Neural cell (in vitro differentiated cells): ENCODE data around the gene S100A13. TPM values are rescaled to one million over a fixed set of nuclear protein-coding genes. Genes with fewer than 3 reads are reported as not detected.

Experiments
- H2AFZ ChIP-seq: fragments of 200-600, 300-800 bp; sonication (generic), shearing (Covaris generic); 2 replicates; pipeline ENCODE4 v1.6.0; 2014; ENCODE audit warnings: low read depth, mild to moderate bottlenecking, antibody characterized with exemption, low read length, moderate library complexity
- H3F3A ChIP-seq: fragments of 200-600 bp; shearing (Covaris generic); 2 replicates; pipeline ENCODE4 v1.6.1; 2016; ENCODE audit warnings: mild to moderate bottlenecking, moderate library complexity, mixed read lengths, antibody characterized with exemption, low read length; ENCODE audit not compliant: insufficient read depth, poor library complexity, severe bottlenecking
- H3K27ac ChIP-seq: fragments of 200-600, 300-800 bp; sonication (generic), shearing (Covaris generic); 2 replicates; pipeline ENCODE4 v1.5.1; 2014; ENCODE audit warnings: mild to moderate bottlenecking, low read length, moderate library complexity
- H3K27me3 ChIP-seq: fragments of 300-800, 200-600 bp; sonication (generic), shearing (Covaris generic); 2 replicates; pipeline ENCODE4 v1.6.0; 2014; ENCODE audit warnings: mild to moderate bottlenecking, low read depth, low read length, moderate library complexity; ENCODE audit not compliant: insufficient read depth
- H3K36me3 ChIP-seq: fragments of 300-800, 200-600 bp; sonication (generic), shearing (Covaris generic); 2 replicates; pipeline ENCODE4 v1.5.1; 2014; ENCODE audit warnings: mild to moderate bottlenecking, antibody characterized with exemption, low read length, moderate library complexity; ENCODE audit not compliant: insufficient read depth
- H3K4me2 ChIP-seq: fragments of 300-800, 200-600 bp; sonication (generic), shearing (Covaris generic); 2 replicates; pipeline ENCODE4 v1.6.0; 2014; ENCODE audit warnings: mild to moderate bottlenecking, low read length
- H3K4me3 ChIP-seq: fragments of 300-800, 200-600 bp; sonication (generic), shearing (Covaris generic); 2 replicates; pipeline ENCODE4 v1.5.1; 2014; ENCODE audit warnings: mild to moderate bottlenecking, low read length, moderate library complexity
- H3K79me2 ChIP-seq: fragments of 200-600 bp; shearing (Covaris generic); replicated peaks from 2 replicates; pipeline ENCODE4 v1.6.0; 2014; ENCODE audit warnings: mild to moderate bottlenecking, low read length, moderate library complexity; ENCODE audit not compliant: insufficient read depth
- H3K9ac ChIP-seq: fragments of 300-800, 200-600 bp; sonication (generic), shearing (Covaris generic); 2 replicates; pipeline ENCODE4 v1.6.1; 2016; ENCODE audit warnings: mild to moderate bottlenecking, low read length, mixed read lengths
- H3K9me2 ChIP-seq: fragments of 200-600 bp; shearing (Covaris generic); 2 replicates; pipeline ENCODE4 v1.6.1; 2016; ENCODE audit warnings: mild to moderate bottlenecking, low read length, mixed read lengths; ENCODE audit not compliant: insufficient read depth
- H3K9me3 ChIP-seq: fragments of 200-600, 300-800 bp; sonication (generic), shearing (Covaris generic); 2 replicates; pipeline ENCODE4 v1.6.1; 2016; ENCODE audit warnings: mild to moderate bottlenecking, mixed run types, low read length, moderate library complexity, mixed read lengths
- H4K20me1 ChIP-seq: fragments of 200-600 bp; shearing (Covaris generic); 2 replicates; pipeline ENCODE4 v1.6.1; 2016; ENCODE audit warnings: mild to moderate bottlenecking, mixed run types; ENCODE audit not compliant: insufficient read depth
- EP300 ChIP-seq: fragments of 450-650 bp; conservative IDR thresholded peaks from 2 replicates; pipeline ENCODE4 v1.6.1; 2014; ENCODE audit warnings: antibody characterized with exemption, mild to moderate bottlenecking, moderate library complexity; ENCODE audit not compliant: poor library complexity, severe bottlenecking
- EZH2 ChIP-seq: fragments of 200-600, 300-800 bp; shearing (Covaris generic), sonication (generic); IDR thresholded peaks from 2 replicates; pipeline ENCODE4 v1.6.1; 2014; ENCODE audit warnings: antibody characterized with exemption, low read length, borderline replicate concordance, mild to moderate bottlenecking; ENCODE audit not compliant: insufficient read depth, poor library complexity, severe bottlenecking
- MXI1 ChIP-seq: fragments of 450-650 bp; conservative IDR thresholded peaks from 2 replicates; pipeline ENCODE4 v1.6.1; 2014; ENCODE audit warnings: antibody characterized with exemption, mild to moderate bottlenecking; ENCODE audit not compliant: poor library complexity, severe bottlenecking
- POLR2AphosphoS5 ChIP-seq: IDR thresholded peaks from 2 replicates; pipeline ENCODE4 v1.6.1; 2012
- RAD21 ChIP-seq: fragments of 450-650 bp; conservative IDR thresholded peaks from 2 replicates; pipeline ENCODE4 v1.6.1; 2014; ENCODE audit warnings: antibody characterized with exemption, mild to moderate bottlenecking, moderate library complexity
- REST ChIP-seq: IDR thresholded peaks from 2 replicates; pipeline ENCODE4 v1.6.1; 2012; ENCODE audit warnings: borderline replicate concordance
- SMC3 ChIP-seq: fragments of 450-650 bp; conservative IDR thresholded peaks from 2 replicates; pipeline ENCODE4 v1.6.1; 2014; ENCODE audit warnings: antibody characterized with exemption, mild to moderate bottlenecking, moderate library complexity; ENCODE audit not compliant: poor library complexity
- TAF1 ChIP-seq: IDR thresholded peaks from 2 replicates; pipeline ENCODE4 v1.6.1; 2012; ENCODE audit warnings: low read depth
- polyA plus RNA-seq: library from polyadenylated mRNA; depleted of rRNA; stranded (reverse); fragments of >200 nt; gene quantifications from 2 replicates; pipeline ENCODE4 v1.2.3, GENCODE V29; 2014
- TF ChIP-seq, protein P1 (sequence below): fragments of 450-650 bp; IDR thresholded peaks from 2 replicates; pipeline ENCODE4 v1.5.1; 2014; ENCODE audit warnings: antibody characterized with exemption, mild to moderate bottlenecking, moderate library complexity; ENCODE audit not compliant: poor library complexity, severe bottlenecking

Gene S100A13
- polyA plus RNA-seq, 1 donor from 2014 or later = 2.1 TPM

- H3K4me2 ChIP-seq = no peak overlapping the region
- no peak overlapping the region for H3K9ac ChIP-seq
- H3K9me3 ChIP-seq = no peaks in the 10 kb centered on the region
- no peaks in the 10 kb centered on the region for H3K27me3 ChIP-seq
- H3K27ac ChIP-seq = no peak overlapping the region
- H3K79me2 ChIP-seq = no peaks in the 10 kb centered on the region
- H4K20me1 ChIP-seq = no peaks in the 10 kb centered on the region
- no peak overlapping the region for H3K4me3 ChIP-seq
- H3K9me2 ChIP-seq = no peaks in the 10 kb centered on the region
- no peaks in the 10 kb centered on the region for H3F3A ChIP-seq
- no peak for TF ChIP-seq REST
- TF ChIP-seq EP300 = no peak
- no peak for TF ChIP-seq EZH2
- no peak for TF ChIP-seq SMC3
- TF ChIP-seq, protein P1, sequence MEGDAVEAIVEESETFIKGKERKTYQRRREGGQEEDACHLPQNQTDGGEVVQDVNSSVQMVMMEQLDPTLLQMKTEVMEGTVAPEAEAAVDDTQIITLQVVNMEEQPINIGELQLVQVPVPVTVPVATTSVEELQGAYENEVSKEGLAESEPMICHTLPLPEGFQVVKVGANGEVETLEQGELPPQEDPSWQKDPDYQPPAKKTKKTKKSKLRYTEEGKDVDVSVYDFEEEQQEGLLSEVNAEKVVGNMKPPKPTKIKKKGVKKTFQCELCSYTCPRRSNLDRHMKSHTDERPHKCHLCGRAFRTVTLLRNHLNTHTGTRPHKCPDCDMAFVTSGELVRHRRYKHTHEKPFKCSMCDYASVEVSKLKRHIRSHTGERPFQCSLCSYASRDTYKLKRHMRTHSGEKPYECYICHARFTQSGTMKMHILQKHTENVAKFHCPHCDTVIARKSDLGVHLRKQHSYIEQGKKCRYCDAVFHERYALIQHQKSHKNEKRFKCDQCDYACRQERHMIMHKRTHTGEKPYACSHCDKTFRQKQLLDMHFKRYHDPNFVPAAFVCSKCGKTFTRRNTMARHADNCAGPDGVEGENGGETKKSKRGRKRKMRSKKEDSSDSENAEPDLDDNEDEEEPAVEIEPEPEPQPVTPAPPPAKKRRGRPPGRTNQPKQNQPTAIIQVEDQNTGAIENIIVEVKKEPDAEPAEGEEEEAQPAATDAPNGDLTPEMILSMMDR = no peak
- TF ChIP-seq MXI1 = no peak
- no peak for TF ChIP-seq RAD21
- no peak for TF ChIP-seq TAF1
- no peak for TF ChIP-seq POLR2AphosphoS5
- no peaks in the 10 kb centered on the region for H3K36me3 ChIP-seq
- H2AFZ ChIP-seq = no peak overlapping the region
Measured at GRCh38 chr1:153628638-153629342, 1.5 kb upstream of the S100A13 start.

DNA sequence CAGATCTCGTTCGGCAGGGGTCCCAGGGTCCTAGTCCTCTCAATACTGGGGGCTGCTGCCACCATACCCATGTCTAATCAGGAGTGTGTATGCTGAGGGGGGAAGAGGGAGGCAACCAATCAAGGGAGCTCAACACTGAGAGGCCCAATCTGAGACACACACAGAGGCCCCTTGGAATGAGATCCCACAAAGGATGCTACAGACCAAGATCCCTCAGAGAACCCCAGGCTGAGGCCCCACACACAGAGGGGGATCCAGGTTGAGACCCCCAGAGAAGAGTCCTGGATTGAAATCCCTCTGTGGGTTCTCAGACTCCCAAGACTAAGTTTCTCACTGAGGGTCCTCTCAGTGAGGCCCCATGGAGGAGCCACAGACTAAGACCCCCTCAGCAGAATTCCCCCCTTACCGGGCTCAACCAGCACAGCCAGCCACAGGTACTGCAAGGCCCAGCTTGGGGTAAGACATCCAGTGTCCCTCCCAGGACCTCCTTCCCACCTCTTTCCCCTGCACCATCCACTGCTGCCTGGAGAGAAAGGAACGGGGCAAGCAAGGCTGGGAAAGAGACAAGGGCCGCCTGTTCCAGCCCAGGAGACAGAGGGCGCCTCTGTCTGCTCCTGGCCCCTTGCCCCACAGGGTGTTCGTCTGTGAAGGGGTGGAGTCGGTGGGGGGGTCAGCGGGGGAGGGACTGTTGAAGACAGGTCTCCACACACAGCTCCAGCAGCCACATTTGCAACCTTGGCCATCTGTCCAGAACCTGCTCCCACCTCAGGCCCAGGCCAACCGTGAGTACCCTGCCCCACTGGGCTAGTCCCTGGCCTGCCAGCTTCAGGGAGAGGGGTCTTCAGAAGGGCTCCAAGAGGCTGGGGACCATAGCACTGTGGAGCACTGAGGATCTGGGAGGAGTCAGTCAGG, 666 bp upstream of the S100A13 start, which contains the start of gene S100A1:
TSS of gene S100A1 (plus strand) at position 720 of the 912 bp plus-strand sequence. CDS start 2,088 bp downstream, outside the sequence.
- no peaks in the 10 kb centered on the region for H3K9me2 ChIP-seq
- H3F3A ChIP-seq = no peaks in the 10 kb centered on the region
- no peaks in the 10 kb centered on the region for H3K9me3 ChIP-seq
- no peaks in the 10 kb centered on the region for H3K79me2 ChIP-seq
- H3K36me3 ChIP-seq = no peaks in the 10 kb centered on the region
- H3K27me3 ChIP-seq = no peaks in the 10 kb centered on the region
- H3K4me3 ChIP-seq = no peak within 1 kb of the TSS
- H3K4me2 ChIP-seq = no peak within 1 kb of the TSS
- no peaks in the 10 kb centered on the region for H4K20me1 ChIP-seq
- H2AFZ ChIP-seq = peak within 1 kb of the TSS; percentile 43
- TF ChIP-seq REST = no peak
- TF ChIP-seq, protein P1 = no peak
- TF ChIP-seq RAD21 = no peak
- no peak for TF ChIP-seq EZH2
- no peak for TF ChIP-seq SMC3
- no peak for TF ChIP-seq TAF1
- TF ChIP-seq POLR2AphosphoS5 = no peak
- TF ChIP-seq EP300 = no peak
- no peak for TF ChIP-seq MXI1
- H3K27ac ChIP-seq = no peak within 1 kb of the TSS
- H3K9ac ChIP-seq = no peak within 1 kb of the TSS
